GM19467 (cell line): ENCODE results near the gene DUSP9.

Experiments
- ATAC-seq: cut with Tn5 transposase; IDR thresholded peaks from one replicate; pipeline ENCODE4 v1.9.1; 2021; ENCODE audit warnings: mild to moderate bottlenecking, moderate library complexity; ENCODE audit not compliant: unreplicated experiment

DUSP9 gene

DNA sequence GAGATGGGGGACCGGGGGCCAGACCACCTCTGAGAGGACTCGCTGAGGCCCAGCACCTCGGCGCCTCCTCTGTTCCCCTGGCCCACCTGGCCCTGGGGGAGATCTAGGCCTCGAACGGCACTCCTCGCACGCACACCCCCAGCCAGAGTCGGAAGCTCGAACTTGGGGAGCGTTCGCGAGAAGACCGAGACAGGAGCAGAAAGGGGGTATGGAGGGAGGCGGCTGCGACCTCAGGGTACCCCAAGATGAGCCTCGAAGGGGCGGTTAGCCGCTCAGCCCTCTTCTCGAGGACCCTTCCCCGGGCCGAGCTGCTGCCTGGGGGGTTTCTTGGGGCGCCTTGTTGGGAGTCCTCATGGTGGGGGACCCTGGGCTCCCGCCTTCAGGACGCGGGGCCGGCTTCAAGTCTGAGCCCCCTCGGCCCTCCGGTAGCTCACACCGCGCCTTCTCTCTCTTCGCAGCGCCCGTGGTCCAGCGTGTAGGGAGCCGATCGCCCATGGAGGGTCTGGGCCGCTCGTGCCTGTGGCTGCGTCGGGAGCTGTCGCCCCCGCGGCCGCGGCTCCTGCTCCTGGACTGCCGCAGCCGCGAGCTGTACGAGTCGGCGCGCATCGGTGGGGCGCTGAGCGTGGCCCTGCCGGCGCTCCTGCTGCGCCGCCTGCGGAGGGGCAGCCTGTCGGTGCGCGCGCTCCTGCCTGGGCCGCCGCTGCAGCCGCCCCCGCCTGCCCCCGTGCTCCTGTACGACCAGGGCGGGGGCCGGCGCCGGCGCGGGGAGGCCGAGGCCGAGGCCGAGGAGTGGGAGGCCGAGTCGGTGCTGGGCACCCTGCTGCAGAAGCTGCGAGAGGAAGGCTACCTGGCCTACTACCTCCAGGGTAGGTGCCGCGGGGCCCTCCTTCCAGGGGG is 706 bp downstream of the DUSP9 start:
- ATAC-seq: no peak

DNA sequence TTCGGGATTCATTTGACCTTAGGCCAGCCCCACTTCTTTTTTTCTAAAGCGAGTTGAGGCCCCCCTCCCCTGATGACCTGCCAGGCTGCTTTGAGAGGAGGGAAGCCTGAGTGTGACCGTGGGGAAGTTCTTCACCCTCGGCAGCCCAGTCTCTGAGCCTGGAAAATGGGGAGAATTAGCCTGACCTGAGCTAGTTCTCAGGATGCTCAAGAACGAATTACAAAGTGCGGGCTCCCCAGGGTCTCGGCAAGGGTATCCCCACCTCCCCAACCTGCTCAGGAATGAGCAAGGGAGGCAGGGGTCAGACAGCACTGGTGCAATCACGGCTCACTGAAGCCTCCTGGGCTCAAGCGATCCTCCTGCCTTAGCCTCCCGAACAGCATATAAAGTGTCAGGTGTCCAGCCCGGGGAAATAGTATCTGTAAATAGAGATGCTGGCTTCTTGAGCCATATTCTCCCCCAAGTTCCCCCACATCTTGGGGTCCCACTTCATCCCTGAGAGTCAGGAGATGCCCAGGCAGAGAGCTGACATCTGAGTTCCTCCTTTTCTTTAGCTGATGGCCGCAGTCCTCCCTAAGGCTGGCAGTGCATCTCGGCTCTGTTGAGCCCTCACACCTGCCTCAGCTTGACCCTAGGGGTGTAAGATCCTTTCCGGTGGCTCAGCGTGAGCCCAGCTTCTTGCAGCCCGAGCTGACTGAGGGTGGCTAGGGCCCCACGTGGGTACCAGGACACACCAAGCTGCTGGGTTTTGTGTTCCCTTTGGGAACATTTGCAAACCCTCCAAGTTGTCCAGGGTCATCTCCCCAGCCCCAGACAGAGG is 1.6 kb downstream of the DUSP9 start:
- no peak for ATAC-seq

DNA sequence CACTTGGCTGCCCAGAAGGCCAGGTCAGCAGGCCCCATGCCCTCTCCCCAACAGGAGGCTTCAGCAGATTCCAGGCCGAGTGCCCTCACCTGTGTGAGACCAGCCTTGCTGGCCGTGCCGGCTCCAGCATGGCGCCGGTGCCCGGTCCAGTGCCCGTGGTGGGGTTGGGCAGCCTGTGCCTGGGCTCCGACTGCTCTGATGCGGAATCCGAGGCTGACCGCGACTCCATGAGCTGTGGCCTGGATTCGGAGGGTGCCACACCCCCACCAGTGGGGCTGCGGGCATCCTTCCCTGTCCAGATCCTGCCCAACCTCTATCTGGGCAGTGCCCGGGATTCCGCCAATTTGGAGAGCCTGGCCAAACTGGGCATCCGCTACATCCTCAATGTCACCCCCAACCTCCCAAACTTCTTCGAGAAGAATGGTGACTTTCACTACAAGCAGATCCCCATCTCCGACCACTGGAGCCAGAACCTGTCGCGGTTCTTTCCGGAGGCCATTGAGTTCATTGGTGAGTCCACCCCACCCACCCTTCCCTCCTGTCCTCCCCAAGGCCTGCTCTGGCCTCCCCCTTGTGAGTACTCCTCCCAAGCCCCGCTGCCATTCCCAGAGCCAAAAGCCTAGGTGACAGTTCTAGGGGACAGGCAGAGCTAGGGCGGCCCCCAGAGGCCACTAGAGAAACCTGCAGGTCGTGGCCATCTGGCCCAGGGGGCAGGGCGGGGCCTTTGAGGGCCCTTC is 2.3 kb downstream of the DUSP9 start:
- ATAC-seq: no peak

DNA sequence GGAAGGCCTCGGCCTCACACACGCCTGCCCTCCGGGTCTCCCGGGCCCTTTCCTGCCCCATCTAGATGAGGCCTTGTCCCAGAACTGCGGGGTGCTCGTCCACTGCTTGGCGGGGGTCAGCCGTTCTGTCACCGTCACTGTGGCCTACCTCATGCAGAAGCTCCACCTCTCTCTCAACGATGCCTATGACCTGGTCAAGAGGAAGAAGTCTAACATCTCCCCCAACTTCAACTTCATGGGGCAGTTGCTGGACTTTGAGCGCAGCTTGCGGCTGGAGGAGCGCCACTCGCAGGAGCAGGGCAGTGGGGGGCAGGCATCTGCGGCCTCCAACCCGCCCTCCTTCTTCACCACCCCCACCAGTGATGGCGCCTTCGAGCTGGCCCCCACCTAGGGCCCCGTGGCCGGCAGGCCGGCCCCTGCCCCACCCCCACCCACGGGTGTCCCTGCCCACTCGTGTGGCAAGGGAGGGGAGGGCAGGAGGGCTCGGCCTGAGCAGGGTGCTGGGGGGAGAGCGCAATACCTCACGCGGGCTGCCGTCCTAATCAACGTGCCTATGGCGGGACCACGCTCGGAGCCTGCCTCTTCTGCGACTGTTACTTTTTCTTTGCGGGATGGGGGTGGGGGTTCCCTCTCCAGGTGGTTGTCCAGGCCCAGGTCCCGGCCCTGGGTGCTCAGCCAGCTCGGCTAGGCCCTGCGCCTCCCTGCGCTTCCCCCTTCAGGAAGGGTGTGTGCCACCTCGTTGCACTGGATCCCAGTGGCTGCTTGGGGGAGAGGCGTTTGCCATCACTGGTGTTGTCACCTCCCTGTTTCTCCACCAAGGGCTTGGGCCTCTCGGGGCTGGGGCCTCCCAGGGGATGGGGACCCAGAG is 3.1 kb downstream of the DUSP9 start:
- no peak for ATAC-seq

DNA sequence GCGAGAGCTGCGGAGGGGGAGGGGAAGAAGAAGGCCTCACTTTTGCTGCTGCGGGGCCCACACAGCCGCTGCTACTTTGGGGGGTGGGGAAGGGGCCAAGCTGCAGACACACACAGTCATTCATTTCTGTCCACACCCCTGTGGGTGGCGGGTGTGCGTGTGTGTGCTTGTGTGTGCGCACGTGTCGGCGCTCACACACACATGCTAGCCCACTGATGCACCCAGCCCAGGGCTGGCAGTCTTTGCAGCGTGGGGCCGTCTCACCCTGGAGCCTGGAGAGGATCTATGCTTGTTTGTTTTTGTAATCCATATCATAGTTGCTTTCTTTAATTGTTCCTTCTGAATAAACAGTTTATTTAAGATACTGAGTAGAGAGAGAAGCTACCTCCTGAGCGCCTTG is 4.0 kb downstream of the DUSP9 start:
- ATAC-seq: no peak

DNA sequence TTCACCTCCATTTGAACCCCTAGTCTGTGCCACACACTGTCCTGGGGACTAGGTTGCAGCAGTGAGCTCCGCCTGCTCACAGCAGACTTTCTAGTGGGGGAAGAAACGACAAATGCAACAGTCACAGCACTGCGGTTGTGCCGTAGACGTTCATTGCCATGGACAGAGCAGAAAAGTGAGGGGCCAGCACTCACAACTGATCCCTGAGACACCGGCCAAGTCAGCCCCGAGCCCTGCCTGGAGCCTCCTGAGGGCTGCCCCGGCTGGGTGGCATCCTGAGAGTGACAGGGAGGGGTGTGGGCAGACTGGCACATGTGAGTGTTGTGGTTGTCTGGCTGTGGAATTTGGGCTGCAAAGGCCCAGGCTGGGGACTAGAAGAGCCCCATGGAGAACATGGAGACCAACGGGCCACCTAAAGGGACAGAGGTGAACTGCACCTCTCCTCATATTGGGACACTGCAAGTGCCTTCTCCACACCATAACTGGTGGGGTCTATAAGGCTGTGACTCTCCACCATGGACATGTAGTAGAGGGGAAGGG is 4.6 kb downstream of the DUSP9 start:
- ATAC-seq: no peak

DNA sequence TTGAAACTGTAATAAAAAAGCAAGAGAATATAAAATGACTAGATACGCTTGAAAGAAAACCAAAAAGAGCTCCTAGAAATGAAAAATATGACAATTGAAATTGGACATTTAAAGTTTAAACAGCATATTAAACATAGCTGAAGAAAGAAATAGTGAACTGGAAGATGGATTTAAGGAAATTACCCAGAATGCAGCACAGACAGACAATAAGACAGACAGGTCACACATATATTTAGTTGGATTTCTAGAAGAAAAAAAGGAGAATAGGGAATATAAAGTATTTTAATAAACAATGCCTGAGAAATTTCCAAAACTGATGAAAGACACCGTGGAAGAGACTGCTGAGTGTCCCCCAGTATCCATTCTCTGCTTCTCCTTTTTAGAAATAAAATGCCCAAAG is 6.6 kb downstream of the DUSP9 start:
- no peak for ATAC-seq

DNA sequence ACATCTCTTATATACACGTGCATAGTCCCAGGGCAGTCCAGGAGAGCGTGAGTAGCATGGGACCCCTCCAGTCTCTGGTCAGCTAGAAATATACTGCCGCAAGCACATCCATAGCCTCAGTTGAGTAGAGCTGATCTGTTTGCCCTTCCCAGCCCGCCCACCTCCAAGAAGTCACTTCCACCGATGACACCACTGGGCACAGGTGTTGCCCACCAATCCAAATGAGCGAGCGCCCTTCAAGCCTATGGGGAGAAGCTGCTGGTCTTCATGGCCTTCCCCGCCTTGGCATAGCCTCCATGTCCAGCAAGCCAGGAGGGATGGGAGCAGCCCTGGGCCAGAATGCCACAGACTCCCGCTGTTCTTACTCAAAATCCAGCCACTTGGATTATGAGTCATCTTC is 10.2 kb downstream of the DUSP9 start:
- ATAC-seq: no peak

DNA sequence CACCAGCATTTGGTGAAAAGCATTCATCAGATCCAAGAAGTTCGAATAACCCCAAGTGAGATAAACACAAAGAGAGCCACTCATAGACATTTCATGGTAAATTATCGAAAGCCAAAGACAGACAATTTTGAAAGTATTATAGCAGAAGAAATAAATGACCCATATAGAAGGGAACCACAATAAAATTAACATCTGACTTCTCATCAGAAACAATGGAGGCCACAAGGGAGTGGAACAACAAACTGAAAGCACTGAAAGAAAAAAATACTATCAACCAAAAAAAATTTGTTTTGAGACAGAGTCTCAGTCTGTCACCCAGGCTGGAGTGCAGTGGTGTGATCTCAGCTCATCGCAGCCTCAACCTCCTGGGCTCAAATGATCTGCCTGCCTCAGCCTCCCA is 12.3 kb downstream of the DUSP9 start:
- ATAC-seq: no peak

DNA sequence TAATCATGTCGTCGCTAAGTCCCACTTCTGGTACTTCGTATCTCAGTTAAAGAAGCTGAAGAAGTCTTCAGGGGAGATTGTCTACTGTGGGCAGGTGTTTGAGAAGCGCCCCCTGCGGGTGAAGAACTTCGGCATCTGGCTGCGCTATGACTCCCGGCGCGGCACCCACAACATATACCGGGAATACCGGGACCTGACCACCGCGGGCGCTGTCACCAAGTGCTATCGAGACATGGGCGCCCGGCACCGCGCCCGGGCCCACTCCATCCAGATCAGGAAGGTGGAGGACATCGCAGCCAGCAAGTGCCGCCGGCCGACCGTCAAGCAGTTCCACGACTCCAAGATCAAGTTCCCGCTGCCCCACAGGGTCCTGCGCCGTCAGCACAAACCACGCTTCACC is 15.3 kb downstream of the DUSP9 start:
- ATAC-seq: no peak

DNA sequence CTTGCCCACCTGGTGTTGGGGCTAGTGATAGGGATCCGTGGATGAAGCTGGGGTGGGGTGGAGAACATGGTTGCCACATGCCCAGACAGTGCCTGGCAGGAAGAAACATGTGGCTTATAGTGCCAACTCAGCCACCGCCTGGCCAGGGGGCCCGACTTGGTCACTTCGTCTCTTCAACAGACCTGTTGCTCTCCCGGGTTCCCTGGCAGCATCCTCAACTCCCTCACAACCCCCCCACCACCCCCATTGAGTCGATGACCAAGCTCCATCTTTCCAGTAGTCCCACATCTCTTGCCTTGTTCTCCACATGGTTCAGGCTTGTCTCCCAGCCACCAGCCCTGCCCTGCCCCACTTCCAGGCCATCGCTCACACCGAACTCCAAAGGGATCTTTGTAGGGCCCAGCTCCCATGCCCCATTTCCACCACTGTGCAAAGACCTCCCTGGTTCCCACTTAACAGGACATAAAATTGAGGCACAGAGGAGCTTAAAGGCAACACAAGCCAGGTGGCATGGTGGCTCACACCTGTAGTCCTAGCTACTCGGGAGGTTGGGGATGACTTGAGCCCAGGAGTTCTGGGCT is 18.8 kb downstream of the DUSP9 start:
- ATAC-seq: no peak

DNA sequence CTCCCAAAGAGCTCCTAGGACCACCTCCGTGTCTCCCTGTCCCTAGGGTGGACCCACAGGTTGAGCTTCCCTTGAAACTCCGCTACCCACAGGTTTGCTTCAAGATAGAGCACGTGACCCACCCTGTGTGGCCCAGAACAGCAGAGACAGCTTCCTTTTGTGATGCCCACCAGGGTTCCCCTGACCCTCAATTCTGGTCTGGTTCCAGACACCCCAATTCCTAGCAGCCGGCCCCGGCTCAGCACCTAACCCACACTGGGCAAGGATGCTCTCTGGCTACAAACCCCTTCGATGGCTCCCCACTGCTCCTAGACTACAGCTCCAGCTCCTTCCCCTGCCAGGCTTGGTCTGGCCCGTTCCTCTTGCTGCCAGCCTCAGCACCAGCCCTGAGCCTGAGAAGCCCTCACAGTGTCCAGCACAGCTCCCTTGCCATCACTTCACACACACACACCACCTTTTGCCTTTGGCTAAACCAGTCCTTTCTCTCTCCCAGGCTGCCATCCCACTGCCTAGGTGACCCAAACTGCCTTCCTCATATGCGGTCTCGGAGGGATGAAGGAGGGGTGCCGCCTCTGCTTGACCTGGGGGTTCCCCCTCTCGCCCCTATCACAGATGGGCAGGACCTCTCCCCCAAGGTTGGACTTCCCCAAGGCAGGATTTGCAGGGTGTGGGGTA is 20.4 kb downstream of the DUSP9 start:
- ATAC-seq: no peak

DNA sequence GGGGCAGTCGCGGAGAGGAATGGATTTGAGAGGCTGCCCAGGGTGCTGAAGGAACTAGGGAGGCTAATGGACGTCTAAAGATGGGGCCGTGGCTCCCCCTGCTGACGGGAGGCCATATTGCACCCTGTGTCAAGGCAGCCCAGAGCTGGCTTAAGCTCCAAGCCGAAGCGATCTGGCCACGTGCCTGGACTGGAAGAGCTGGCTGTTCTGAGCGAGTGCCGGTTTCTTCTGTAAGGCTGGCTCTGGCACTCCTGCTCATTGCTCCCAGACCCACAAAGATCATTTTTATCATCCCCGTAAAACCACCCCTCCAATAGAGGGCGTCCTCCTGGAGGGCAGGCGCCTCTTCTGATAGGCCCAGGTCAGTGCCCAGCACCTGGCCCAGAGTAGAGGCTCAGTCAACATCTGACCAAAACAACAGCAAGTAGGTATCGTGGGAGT is 21.0 kb downstream of the DUSP9 start:
- no peak for ATAC-seq

DNA sequence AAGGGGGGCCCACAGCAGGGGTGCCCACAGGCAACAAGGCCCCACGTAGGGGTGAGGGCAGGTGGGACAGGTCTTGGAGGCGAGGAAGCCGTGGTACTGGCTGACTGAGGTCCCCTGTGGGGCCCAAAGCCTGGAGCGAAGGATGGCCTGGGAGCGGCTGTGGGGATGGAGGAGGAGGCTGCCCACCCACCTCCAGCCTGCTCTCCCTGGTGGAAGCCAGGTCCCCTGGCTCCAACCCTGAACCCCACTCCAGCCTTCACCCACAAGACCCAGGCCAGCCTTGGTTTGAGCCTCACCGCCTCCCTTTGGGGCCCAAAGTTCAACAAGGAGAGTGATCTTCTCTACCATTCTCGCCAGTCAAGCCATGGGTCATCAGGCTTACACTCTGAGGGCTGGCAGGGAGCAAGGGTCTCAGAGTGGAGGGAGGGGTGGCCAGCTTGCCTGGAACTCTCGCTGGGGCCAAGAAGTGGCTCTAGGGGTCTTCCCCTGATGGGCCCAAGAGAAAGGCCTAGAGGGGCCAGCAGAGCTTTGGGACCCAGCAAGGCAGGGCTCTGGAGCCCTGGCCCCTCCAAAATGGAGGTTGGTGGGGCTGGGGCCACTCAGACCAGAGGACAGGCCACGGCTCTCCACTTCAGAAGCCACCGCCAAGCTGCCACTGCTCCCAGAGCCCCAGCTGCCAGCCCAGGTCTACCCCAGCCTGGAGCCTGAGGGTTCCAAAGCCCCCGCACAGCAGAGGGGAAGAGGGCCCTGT is 21.6 kb downstream of the DUSP9 start:
- ATAC-seq: no peak

DNA sequence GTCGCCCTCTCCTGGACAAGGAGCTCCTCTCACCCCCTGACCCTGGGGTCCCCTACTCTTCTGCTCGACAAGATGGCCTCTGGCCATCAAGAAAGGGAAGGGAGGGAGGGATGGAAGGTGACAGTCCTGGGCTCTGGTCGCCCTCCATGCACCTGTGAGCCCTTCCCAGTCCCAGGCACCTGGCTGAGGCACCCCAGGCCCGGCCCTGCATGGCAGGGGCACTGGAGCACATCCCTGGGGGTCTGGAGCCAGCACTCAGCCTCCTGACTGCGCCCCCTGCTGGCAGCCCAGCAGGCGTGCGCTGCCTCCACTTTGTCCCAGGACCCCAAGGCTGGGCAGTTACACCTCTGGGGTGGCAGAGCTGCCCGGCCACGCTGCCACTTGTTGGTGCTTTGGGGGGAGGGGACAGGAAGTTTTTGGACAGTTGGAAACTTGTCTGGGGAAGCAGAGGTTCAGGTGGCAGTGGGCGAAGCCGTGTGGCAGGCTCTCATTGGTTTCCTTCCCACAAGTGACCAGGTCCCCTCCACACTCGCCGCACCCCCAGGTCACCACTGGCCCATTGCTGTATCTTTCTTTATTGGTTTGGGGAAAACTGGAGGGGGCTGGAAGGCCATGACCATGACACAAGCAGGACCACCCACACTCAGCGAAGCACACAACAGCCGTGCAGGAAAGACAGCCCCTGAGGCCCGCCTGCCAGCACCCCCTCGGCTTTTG is 22.3 kb downstream of the DUSP9 start:
- no peak for ATAC-seq

DNA sequence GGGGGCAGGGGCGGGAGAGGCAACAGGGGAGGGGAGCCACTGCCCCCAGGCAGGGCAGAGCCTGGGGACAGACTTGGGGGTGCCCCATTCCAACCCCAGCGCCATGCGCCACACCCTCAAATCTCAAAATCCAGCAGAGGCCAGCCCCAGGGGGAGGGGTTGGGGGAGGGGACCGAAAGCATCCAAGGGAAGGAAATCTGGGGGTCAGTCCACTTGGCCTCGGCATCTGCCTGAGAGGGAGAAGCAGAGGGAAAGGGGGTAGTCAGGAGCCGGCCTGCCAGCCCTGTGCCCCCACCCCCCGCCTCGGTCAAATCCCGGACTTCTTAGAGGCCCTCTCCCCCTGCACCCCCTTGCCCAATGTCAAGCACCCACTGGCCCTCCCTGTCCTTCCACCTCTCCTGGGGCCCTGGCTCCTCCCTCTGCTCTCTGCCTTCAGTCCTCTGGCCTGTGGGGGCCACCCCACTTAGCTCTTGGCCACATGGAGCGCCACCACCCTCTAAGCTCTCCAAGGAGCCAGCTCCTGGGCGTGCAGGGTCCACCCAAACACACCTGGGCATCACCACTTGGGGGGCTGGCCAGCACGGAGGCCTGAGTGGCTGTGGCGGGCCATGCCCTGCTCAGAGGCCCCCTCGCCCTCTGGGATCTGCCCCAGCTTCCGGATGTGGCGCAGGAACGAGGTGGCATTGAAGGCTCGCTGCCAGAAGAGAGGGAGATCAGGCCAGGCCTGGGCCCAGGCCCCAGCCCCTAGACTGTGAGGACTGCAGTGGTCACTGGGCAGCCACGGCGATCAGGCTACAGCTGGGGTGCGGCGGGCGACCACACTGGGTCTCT is 23.1 kb downstream of the DUSP9 start:
- no peak for ATAC-seq
